Measurements from ENCODE around the gene SLC12A3.

- TF ChIP-seq CTCF (IDR thresholded peaks at IDR 0.05): no peak
- no peak for TF ChIP-seq POLR2A (IDR thresholded peaks at IDR 0.05)
These were observed 12.0 kb upstream of the SLC12A3 start for GRCh38 chr16:56852968-56853367.
